Measurements from ENCODE around the gene ITGA3. TPM values are rescaled to one million over a fixed set of nuclear protein-coding genes. Genes with fewer than 3 reads are reported as not detected.

The ITGA3 gene
- total RNA-seq, 1 experiment from 2014 or later: 539 TPM

DNA sequence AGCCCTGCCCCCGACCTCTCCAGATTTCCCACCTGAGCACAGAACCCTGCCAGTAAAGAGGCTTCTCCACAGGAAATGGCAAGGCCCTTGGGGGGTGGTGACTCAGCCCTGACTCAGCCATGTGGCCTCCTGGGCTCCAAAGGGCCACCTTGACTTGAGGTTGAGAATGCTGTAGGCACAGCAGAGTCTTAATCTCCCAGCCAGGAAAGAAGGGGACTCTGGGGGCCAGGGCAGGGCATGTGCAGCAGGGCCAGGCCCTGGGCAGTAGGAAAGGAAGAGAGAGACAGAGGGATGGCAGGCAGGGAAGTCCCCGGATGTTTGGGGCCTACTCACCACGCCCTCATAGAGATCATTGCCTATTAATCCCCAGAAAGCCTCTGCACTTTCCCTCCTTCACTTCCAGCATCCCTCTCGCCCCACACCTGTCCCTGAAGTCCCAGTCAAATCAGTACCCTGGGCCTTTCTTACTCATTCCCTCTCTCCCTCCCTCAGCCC, 4.8 kb upstream of the ITGA3 start:
- intact Hi-C loops (cut with micrococcal nuclease; ENCODE audit: unreplicated experiment): no loop called here
- peaks cover 84% of the 10 kb centered on the region for H3K36me3 Mint-ChIP-seq (ENCODE audit: insufficient read depth, unreplicated experiment)
- TF ChIP-seq, protein P1, sequence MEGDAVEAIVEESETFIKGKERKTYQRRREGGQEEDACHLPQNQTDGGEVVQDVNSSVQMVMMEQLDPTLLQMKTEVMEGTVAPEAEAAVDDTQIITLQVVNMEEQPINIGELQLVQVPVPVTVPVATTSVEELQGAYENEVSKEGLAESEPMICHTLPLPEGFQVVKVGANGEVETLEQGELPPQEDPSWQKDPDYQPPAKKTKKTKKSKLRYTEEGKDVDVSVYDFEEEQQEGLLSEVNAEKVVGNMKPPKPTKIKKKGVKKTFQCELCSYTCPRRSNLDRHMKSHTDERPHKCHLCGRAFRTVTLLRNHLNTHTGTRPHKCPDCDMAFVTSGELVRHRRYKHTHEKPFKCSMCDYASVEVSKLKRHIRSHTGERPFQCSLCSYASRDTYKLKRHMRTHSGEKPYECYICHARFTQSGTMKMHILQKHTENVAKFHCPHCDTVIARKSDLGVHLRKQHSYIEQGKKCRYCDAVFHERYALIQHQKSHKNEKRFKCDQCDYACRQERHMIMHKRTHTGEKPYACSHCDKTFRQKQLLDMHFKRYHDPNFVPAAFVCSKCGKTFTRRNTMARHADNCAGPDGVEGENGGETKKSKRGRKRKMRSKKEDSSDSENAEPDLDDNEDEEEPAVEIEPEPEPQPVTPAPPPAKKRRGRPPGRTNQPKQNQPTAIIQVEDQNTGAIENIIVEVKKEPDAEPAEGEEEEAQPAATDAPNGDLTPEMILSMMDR (IDR thresholded peaks at IDR 0.05; ENCODE audit: unreplicated experiment): no peak
- peaks cover 84% of the 10 kb centered on the region for H3K4me1 Mint-ChIP-seq (ENCODE audit: low read depth, unreplicated experiment)
- peak overlapping the region; percentile 96 for H3K27ac Mint-ChIP-seq (ENCODE audit: unreplicated experiment)
- peak overlapping the region; percentile 46 for H3K4me3 Mint-ChIP-seq (ENCODE audit: low read depth, unreplicated experiment)
- CTCF ChIA-PET: interaction anchor here (10.4 kb wide), 1 partner anchor 24 kb away, joined by 142 read pairs; no protein-coding TSS in a partner anchor
- no TSS peak for BruUV-seq (replicated peaks)
- peak; percentile 99 for DNase-seq
- no peaks in the 10 kb centered on the region for H3K27me3 Mint-ChIP-seq (ENCODE audit: unreplicated experiment)
- H3K9me3 Mint-ChIP-seq (ENCODE audit: low read depth, unreplicated experiment): peaks cover 3% of the 10 kb centered on the region

DNA sequence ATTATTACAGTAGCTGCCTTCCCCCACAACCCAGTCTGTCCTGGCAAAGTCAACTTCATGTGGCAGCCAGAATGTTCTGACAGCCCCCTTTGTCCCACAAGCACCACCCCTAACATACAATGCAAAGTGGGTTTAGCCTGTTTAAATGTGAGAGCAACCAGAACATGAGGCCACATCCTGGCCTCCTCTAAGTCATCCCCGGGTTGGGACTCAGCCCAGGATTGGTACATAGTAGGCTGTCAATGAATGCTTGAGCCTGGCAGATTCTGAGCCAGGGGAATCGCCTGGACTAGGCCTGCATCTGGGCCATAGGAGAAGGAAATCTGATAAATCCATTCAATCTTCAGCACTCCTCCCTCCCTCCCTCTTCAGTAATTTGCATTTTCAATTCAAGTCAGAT, 4.3 kb upstream of the ITGA3 start:
- no peak for DNase-seq
- Mint-ChIP-seq H3K4me3 (ENCODE audit: low read depth, unreplicated experiment) (peak overlapping the region; percentile 46), H3K27ac (ENCODE audit: unreplicated experiment) (peak overlapping the region; percentile 96), H3K27me3 (ENCODE audit: unreplicated experiment) (no peaks in the 10 kb centered on the region), H3K36me3 (ENCODE audit: insufficient read depth, unreplicated experiment) (peaks cover 84% of the 10 kb centered on the region), H3K9me3 (ENCODE audit: low read depth, unreplicated experiment) (peaks cover 3% of the 10 kb centered on the region), H3K4me1 (ENCODE audit: low read depth, unreplicated experiment) (peaks cover 79% of the 10 kb centered on the region)
- TF ChIP-seq, protein P1 (IDR thresholded peaks at IDR 0.05; ENCODE audit: unreplicated experiment): no peak
- BruUV-seq (replicated peaks): no TSS peak
- intact Hi-C loops (cut with micrococcal nuclease; ENCODE audit: unreplicated experiment): no loop called here
- CTCF ChIA-PET: interaction anchor here (0.6 to 10.4 kb wide), 3 partner anchors 24 to 245 kb away, joined by 3 to 142 read pairs (median 3); no protein-coding TSS in a partner anchor

GRCh38 chr17:50052241-50052796, 3.6 kb upstream of the ITGA3 start:
- Mint-ChIP-seq H3K4me1 (ENCODE audit: low read depth, unreplicated experiment) (peaks cover 73% of the 10 kb centered on the region), H3K27ac (ENCODE audit: unreplicated experiment) (peak overlapping the region; percentile 96), H3K4me3 (ENCODE audit: low read depth, unreplicated experiment) (peak overlapping the region; percentile 46), H3K27me3 (ENCODE audit: unreplicated experiment) (no peaks in the 10 kb centered on the region), H3K9me3 (ENCODE audit: low read depth, unreplicated experiment) (peaks cover 3% of the 10 kb centered on the region), H3K36me3 (ENCODE audit: insufficient read depth, unreplicated experiment) (peaks cover 84% of the 10 kb centered on the region)
- no peak for DNase-seq
- CTCF ChIA-PET: interaction anchor here (0.6 to 10.4 kb wide), 4 partner anchors 10 to 245 kb away, joined by 3 to 142 read pairs (median 4); no protein-coding TSS in a partner anchor
- intact Hi-C loops (cut with micrococcal nuclease; ENCODE audit: unreplicated experiment): no loop called here
- BruUV-seq (replicated peaks): no TSS peak
- TF ChIP-seq, protein P1 (IDR thresholded peaks at IDR 0.05; ENCODE audit: unreplicated experiment): no peak

DNA sequence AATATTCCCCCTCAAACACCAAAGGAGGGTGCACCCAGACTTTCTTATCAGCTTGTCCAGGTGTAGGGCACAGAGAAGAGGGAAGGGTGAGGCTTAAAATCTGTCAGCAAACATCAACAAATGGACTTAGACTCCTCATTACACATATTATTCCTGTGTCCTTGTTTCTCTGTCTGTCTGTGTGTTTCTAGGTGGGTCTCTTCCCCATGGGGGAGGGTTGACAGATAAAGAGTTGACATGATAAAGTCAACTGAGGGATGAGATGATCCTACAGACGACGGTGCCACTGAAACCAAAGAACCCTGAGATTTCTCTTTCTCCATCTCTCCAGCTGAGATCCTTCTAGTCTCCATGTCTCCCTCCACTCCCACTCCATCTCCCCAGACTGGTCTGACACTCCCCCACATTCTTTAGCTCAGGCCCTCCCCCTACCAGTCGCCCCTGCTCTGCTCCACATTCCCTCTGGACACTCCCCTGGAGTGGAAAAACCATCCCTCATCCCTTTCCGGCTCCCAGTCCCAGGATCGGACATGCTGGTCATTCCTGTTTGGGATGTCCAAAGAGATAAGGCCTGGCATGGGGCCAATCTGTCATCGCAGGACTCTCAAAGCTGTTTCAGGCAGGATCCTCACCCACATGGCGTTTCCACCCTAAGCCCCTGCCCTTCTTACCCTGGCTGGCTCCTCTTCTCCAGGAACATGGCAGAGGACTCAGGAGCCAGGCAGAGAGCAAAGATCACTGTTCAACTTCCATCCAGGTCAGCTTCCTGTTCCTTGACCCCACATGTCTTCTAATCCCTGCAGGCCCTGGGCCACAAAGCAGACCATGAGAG, 2.9 kb upstream of the ITGA3 start:
- intact Hi-C loops (cut with micrococcal nuclease; ENCODE audit: unreplicated experiment): no loop called here
- H3K9me3 Mint-ChIP-seq (ENCODE audit: low read depth, unreplicated experiment): peaks cover 3% of the 10 kb centered on the region
- no peaks in the 10 kb centered on the region for H3K27me3 Mint-ChIP-seq (ENCODE audit: unreplicated experiment)
- no TSS peak for BruUV-seq (replicated peaks)
- TF ChIP-seq, protein P1 (IDR thresholded peaks at IDR 0.05; ENCODE audit: unreplicated experiment): no peak
- H3K36me3 Mint-ChIP-seq (ENCODE audit: insufficient read depth, unreplicated experiment): peaks cover 85% of the 10 kb centered on the region
- DNase-seq: peak; percentile 49
- peak overlapping the region; percentile 96 for H3K27ac Mint-ChIP-seq (ENCODE audit: unreplicated experiment)
- CTCF ChIA-PET: interaction anchor here (1.1 to 10.4 kb wide), 3 partner anchors 9 to 41 kb away, joined by 3 to 142 read pairs (median 5); no protein-coding TSS in a partner anchor
- H3K4me1 Mint-ChIP-seq (ENCODE audit: low read depth, unreplicated experiment): peaks cover 73% of the 10 kb centered on the region
- H3K4me3 Mint-ChIP-seq (ENCODE audit: low read depth, unreplicated experiment): peak overlapping the region; percentile 46
